NCI-H1105 treated with DMSO at 0.1 percent for 48 hours (cell line): ENCODE data around the gene TROAP.
"Not testable (repeated sequence)": the region's sequence is repeated elsewhere in the genome, so short reads cannot be mapped to it uniquely, and the experiment has no call there.

Source experiments
- DNase-seq: peaks from one replicate; lab custom pipeline; 2025; lab: John Stamatoyannopoulos, UW

Gene TROAP

GRCh38 chr12:49330631-49331379, 7.8 kb downstream of the TROAP start:
- DNase-seq, result no peak

GRCh38 chr12:49331380-49332222, 8.5 kb downstream of the TROAP start:
- peak; percentile 13 for DNase-seq

GRCh38 chr12:49332441-49332861, 9.4 kb downstream of the TROAP start:
- no peak for DNase-seq

GRCh38 chr12:49332891-49333371, 9.9 kb downstream of the TROAP start:
- DNase-seq, result no peak

- DNase-seq, result not testable (repeated sequence)
Measured at GRCh38 chr12:49333778-49334177, 10.7 kb downstream of the TROAP start.

- DNase-seq, result no peak
Measured at GRCh38 chr12:49334226-49334625, 11.2 kb downstream of the TROAP start.

- DNase-seq, result no peak
Measured at GRCh38 chr12:49334681-49335080, 11.6 kb downstream of the TROAP start.

GRCh38 chr12:49335118-49335954, 12.3 kb downstream of the TROAP start:
- DNase-seq, result no peak

- no peak for DNase-seq
Measured at GRCh38 chr12:49335955-49336644, 13.0 kb downstream of the TROAP start.

- peak; percentile 45 for DNase-seq
Measured at GRCh38 chr12:49336645-49337584, 13.9 kb downstream of the TROAP start, which contains the start of gene C1QL4. TSS of gene C1QL4 (minus strand) at chr12:49337188. CDS start at chr12:49336477, 711 bp downstream.

GRCh38 chr12:49338830-49339463, 15.9 kb downstream of the TROAP start:
- no peak for DNase-seq

GRCh38 chr12:49339464-49339861, 16.4 kb downstream of the TROAP start:
- no peak for DNase-seq

- no peak for DNase-seq
Measured at GRCh38 chr12:49340095-49340870, 17.2 kb downstream of the TROAP start.

- no peak for DNase-seq
Measured at GRCh38 chr12:49340971-49341776, 18.1 kb downstream of the TROAP start.

- DNase-seq, result no peak
Measured at GRCh38 chr12:49341777-49342065, 18.7 kb downstream of the TROAP start.

GRCh38 chr12:49342066-49342913, 19.2 kb downstream of the TROAP start:
- DNase-seq, result peak; percentile 76
